SK-N-SH (cell line): ENCODE data around the gene THAP3. TPM values are rescaled to one million over a fixed set of nuclear protein-coding genes. Genes with fewer than 3 reads are reported as not detected.

Experiments used
- CTCF ChIA-PET: fragments of 300-600, 350-600 bp; formaldehyde crosslinking; extraction: SDS; loops from one replicate; lab custom pipeline; 2021; lab: Yijun Ruan, JAX
- POLR2A ChIA-PET: fragments of 350-600 bp; sonication (Branson Sonifier 250); formaldehyde crosslinking; extraction: SDS; loops from one replicate; lab custom pipeline; 2020; ENCODE audit warnings: antibody characterized with exemption, inconsistent platforms; lab: Yijun Ruan, JAX
- DNase-seq: peaks from one replicate; pipeline ENCODE4 v3.0.0; 2012
- H2AFZ ChIP-seq: fragments of 200-600 bp; sonication (generic); 2 replicates; pipeline ENCODE4 v1.8.1; 2016; ENCODE audit warnings: antibody characterized with exemption, mild to moderate bottlenecking, low read depth
- H3F3A ChIP-seq: fragments of 200-600 bp; sonication (generic); replicated peaks from 2 replicates; pipeline ENCODE3; 2016; ENCODE audit warnings: antibody characterized with exemption, mild to moderate bottlenecking; ENCODE audit not compliant: insufficient read depth
- H3K27ac ChIP-seq, 2 experiments: fragments of 200-500 bp in 1 of 2; fragments of 200-600 bp in 1 of 2; sonication (Bioruptor generic) in 1 of 2; sonication (generic), shearing (Covaris generic) in 1 of 2; 2 replicates each; pipeline versions ENCODE4 v1.5.1 to v1.6.1; 2014 to 2016; ENCODE audit warnings: low read depth in 2 of 2, inconsistent platforms in 1 of 2, low read length in 1 of 2, mild to moderate bottlenecking in 1 of 2, mixed read lengths in 1 of 2
- H3K27me3 ChIP-seq: fragments of 200-600 bp; sonication (generic), shearing (Covaris generic); 2 replicates; pipeline ENCODE4 v1.6.1; 2016; ENCODE audit warnings: mixed run types; ENCODE audit not compliant: insufficient read depth
- H3K36me3 ChIP-seq, 2 experiments: fragments of 200-500 bp in 1 of 2; fragments of 200-600 bp in 1 of 2; sonication (Bioruptor generic) in 1 of 2; sonication (generic) in 1 of 2; replicated peaks in 1 of 2; 2 replicates each; pipeline versions ENCODE3 to v1.5.1; 2014 to 2016; ENCODE audit warnings: low read length in 1 of 2, mild to moderate bottlenecking in 1 of 2; ENCODE audit not compliant: insufficient read depth in 2 of 2, control insufficient read depth in 1 of 2
- H3K4me1 ChIP-seq, 2 experiments: fragments of 200-500 bp in 1 of 2; fragments of 200-600 bp in 1 of 2; sonication (Bioruptor generic) in 1 of 2; sonication (generic), shearing (Covaris generic) in 1 of 2; 2 replicates each; pipeline versions ENCODE4 v1.5.1 to v1.6.1; 2014 to 2016; ENCODE audit warnings: low read depth in 1 of 2, low read length in 1 of 2, mixed run types in 1 of 2; ENCODE audit not compliant: insufficient read depth in 2 of 2, control insufficient read depth in 1 of 2
- H3K4me2 ChIP-seq: fragments of 200-600 bp; sonication (generic), shearing (Covaris generic); 2 replicates; pipeline ENCODE4 v1.6.1; 2017; ENCODE audit warnings: mixed run types
- H3K4me3 ChIP-seq, 2 experiments: fragments of 200-500 bp in 1 of 2; fragments of 200-600 bp in 1 of 2; sonication (Bioruptor generic) in 1 of 2; sonication (generic), shearing (Covaris generic) in 1 of 2; 2 replicates each; pipeline versions ENCODE4 v1.5.1 to v1.8.1; 2014 to 2016; ENCODE audit warnings: low read depth in 2 of 2, inconsistent platforms in 1 of 2, low read length in 1 of 2, mild to moderate bottlenecking in 1 of 2, mixed read lengths in 1 of 2, moderate library complexity in 1 of 2
- H3K79me2 ChIP-seq: fragments of 200-600 bp; sonication (generic); 2 replicates; pipeline ENCODE4 v1.8.1; 2017; ENCODE audit warnings: mild to moderate bottlenecking; ENCODE audit not compliant: insufficient read depth
- H3K9ac ChIP-seq: fragments of 200-600 bp; sonication (generic); 2 replicates; pipeline ENCODE4 v1.6.1; 2017; ENCODE audit warnings: mixed run types
- H3K9me2 ChIP-seq: fragments of 200-600 bp; sonication (generic); 2 replicates; pipeline ENCODE4 v1.6.1; 2017; ENCODE audit warnings: mixed run types
- H3K9me3 ChIP-seq: fragments of 200-600 bp; sonication (generic); 2 replicates; pipeline ENCODE4 v1.6.1; 2017; ENCODE audit warnings: mixed run types, mild to moderate bottlenecking, moderate library complexity
- H4K20me1 ChIP-seq: fragments of 200-600 bp; sonication (generic); 2 replicates; pipeline ENCODE4 v1.6.1; 2017; ENCODE audit warnings: mild to moderate bottlenecking, mixed run types; ENCODE audit not compliant: insufficient read depth
- CTCF ChIP-seq: fragments of 200-600 bp; sonication (generic); IDR thresholded peaks from 2 replicates; pipeline ENCODE4 v1.6.1; 2017; ENCODE audit warnings: antibody characterized with exemption, mild to moderate bottlenecking, moderate library complexity
- EP300 ChIP-seq, 2 experiments: IDR thresholded peaks; 2 replicates each; pipeline versions ENCODE4 v1.4.0 to v1.6.1; 2012; ENCODE audit warnings: borderline replicate concordance in 1 of 2, low read depth in 1 of 2, low read length in 1 of 2
- EZH2phosphoT487 ChIP-seq: fragments of 200-600 bp; sonication (generic); IDR thresholded peaks from 2 replicates; pipeline ENCODE4 v1.6.1; 2017; ENCODE audit warnings: low read depth, mixed run types, mild to moderate bottlenecking, antibody characterized with exemption, moderate library complexity, borderline replicate concordance
- FOSL2 ChIP-seq: IDR thresholded peaks from 2 replicates; pipeline ENCODE4 v1.4.0; 2012; ENCODE audit warnings: low read depth, mild to moderate bottlenecking, moderate library complexity, borderline replicate concordance
- POLR2AphosphoS5 ChIP-seq: IDR thresholded peaks from 2 replicates; pipeline ENCODE4 v1.6.1; 2012; ENCODE audit warnings: low read depth, low read length
- TAF1 ChIP-seq: IDR thresholded peaks from 2 replicates; pipeline ENCODE4 v1.6.1; 2012; ENCODE audit warnings: low read depth, mild to moderate bottlenecking, low read length, moderate library complexity, borderline replicate concordance
- USF1 ChIP-seq: IDR thresholded peaks from 2 replicates; pipeline ENCODE4 v1.4.0; 2012; ENCODE audit warnings: low read depth, borderline replicate concordance
- ZBTB33 ChIP-seq: IDR thresholded peaks from 2 replicates; pipeline ENCODE4 v1.4.0; 2012; ENCODE audit warnings: low read depth, borderline replicate concordance
- WGBS: methylation state at CpG from one replicate; pipeline ENCODE4 v1.1.6; 2017; ENCODE audit warnings: low lambda C conversion rate; 5-methylcytosine and 5-hydroxymethylcytosine counted together
- polyA plus RNA-seq, 3 experiments: library from polyadenylated mRNA; depleted of rRNA; stranded (reverse); fragments of >200 nt; gene quantifications; 2 replicates each; pipeline ENCODE4 v1.2.3, GENCODE V29; 2012

THAP3 gene
- polyA plus RNA-seq, 1 of the 3 experiments (the other 2 are of a cell fraction) = 11.1 TPM

- TF ChIP-seq CTCF = no peak
- TF ChIP-seq, all 33 proteins: peak for 2
Observed at GRCh38 chr1:6601923-6602668, 22.6 kb upstream of the THAP3 start (continued).

GRCh38 chr1:6602669-6603237, 21.9 kb upstream of the THAP3 start, which contains the start of gene KLHL21:
Gene KLHL21 (minus strand): TSS chr1:6602869. CDS start chr1:6602817, 52 bp downstream.
- H3K36me3 ChIP-seq = peaks cover 0 to 8% of the 10 kb centered on the region in 2 experiments
- peaks cover 40% of the 10 kb centered on the region for H3K79me2 ChIP-seq
- H3K4me3 ChIP-seq = peak within 1 kb of the TSS; percentile 73 to 76
- peaks cover 10% of the 10 kb centered on the region; the same call in 1 of the 2 replicates for H4K20me1 ChIP-seq
- CTCF ChIA-PET = interaction anchor here (0.8 to 4.0 kb wide), 13 partner anchors 10 to 117 kb away, joined by 3 to 19 read pairs (median 3); partner anchors contain the start of genes NOL9, PHF13 and TAS1R1
- H3K4me1 ChIP-seq = peaks cover 10 to 26% of the 10 kb centered on the region in 2 experiments; a peak in 2 of 4 replicates
- peak within 1 kb of the TSS; percentile 80 for H3K9ac ChIP-seq
- peak within 1 kb of the TSS; percentile 54 to 70 for H3K27ac ChIP-seq
- H3K9me3 ChIP-seq = no peaks in the 10 kb centered on the region
- peak within 1 kb of the TSS; percentile 86 for H2AFZ ChIP-seq
- TF ChIP-seq POLR2AphosphoS5 = peak; percentile 83
- 0 out of 2 replicates have a peak, but pooled peaks have one; percentile 47 for TF ChIP-seq ZBTB33
- peak; percentile 68; the same call in 1 of the 2 replicates for TF ChIP-seq TAF1
- TF ChIP-seq FOSL2 = peak; percentile 29; the same call in 1 of the 2 replicates
- no peak for TF ChIP-seq EZH2phosphoT487
- TF ChIP-seq EP300 (IDR thresholded peaks at IDR 0.05; ENCODE audit: borderline replicate concordance in 1 of 2, low read depth in 1 of 2, low read length in 1 of 2) = no peak
- no peak for TF ChIP-seq USF1
- no CpG with 5 or more reads among the region's 84 CpGs for WGBS
- peaks cover 14% of the 10 kb centered on the region for H3F3A ChIP-seq
- no peaks in the 10 kb centered on the region for H3K9me2 ChIP-seq
- peak; percentile 97 for DNase-seq
- no peaks in the 10 kb centered on the region for H3K27me3 ChIP-seq
- H3K4me2 ChIP-seq = peak within 1 kb of the TSS; percentile 97
- POLR2A ChIA-PET = interaction anchor here (0.6 to 1.5 kb wide), 5 partner anchors 10 to 546 kb away, joined by 3 to 6 read pairs (median 3); partner anchors contain the start of genes NOL9, TAS1R1 and ZBTB48
